ENCODE results near the gene CYP39A1.

- TF ChIP-seq POLR2AphosphoS5 (IDR thresholded peaks at IDR 0.05; ENCODE audit: low read depth, low read length) (no peak), POLR2A (IDR thresholded peaks at IDR 0.05; ENCODE audit: low read depth, low read length) (no peak)
Observed at GRCh38 chr6:46651816-46652215, 802 bp downstream of the CYP39A1 start.

Data from GM12892 (cell line).